Endodermal cell (in vitro differentiated cells): ENCODE measurements around the gene ASPHD1. TPM values are rescaled to one million over a fixed set of nuclear protein-coding genes. Genes with fewer than 3 reads are reported as not detected.
"Not testable (repeated sequence)": the region's sequence is repeated elsewhere in the genome, so short reads cannot be mapped to it uniquely, and the experiment has no call there.

Experiments
- DNase-seq: peaks from one replicate; pipeline ENCODE4 v3.0.0-alpha.2; 2017
- H3K27ac ChIP-seq: 2 replicates; pipeline ENCODE4 v1.5.1; 2013; ENCODE audit warnings: mild to moderate bottlenecking, low read depth, low read length, moderate library complexity
- H3K27me3 ChIP-seq: 2 replicates; pipeline ENCODE4 v1.6.1; 2013; ENCODE audit warnings: mild to moderate bottlenecking, low read length, moderate library complexity; ENCODE audit not compliant: insufficient read depth, control insufficient read depth, poor library complexity, severe bottlenecking
- H3K36me3 ChIP-seq: 2 replicates; pipeline ENCODE4 v1.7.0; 2013; ENCODE audit warnings: mild to moderate bottlenecking, low read length, moderate library complexity; ENCODE audit not compliant: control insufficient read depth, insufficient read depth
- H3K4me1 ChIP-seq: one replicate; pipeline ENCODE4 v1.7.0; 2013; ENCODE audit warnings: low read length; ENCODE audit not compliant: control insufficient read depth, insufficient read depth
- H3K4me3 ChIP-seq: 2 replicates; pipeline ENCODE4 v1.5.1; 2013; ENCODE audit warnings: mild to moderate bottlenecking, low read length, moderate library complexity
- H3K9ac ChIP-seq: 2 replicates; pipeline ENCODE4 v1.6.1; 2013; ENCODE audit warnings: mild to moderate bottlenecking, low read length, moderate library complexity; ENCODE audit not compliant: poor library complexity, severe bottlenecking; ENCODE audit errors: extremely low read depth
- H3K9me3 ChIP-seq: 2 replicates; pipeline ENCODE4 v1.6.1; 2013; ENCODE audit warnings: mild to moderate bottlenecking, low read length, moderate library complexity; ENCODE audit not compliant: control insufficient read depth
- H3K27ac Mint-ChIP-seq: 2 replicates; pipeline ENCODE4 v1.8.0; 2020; ENCODE audit warnings: mixed read lengths
- H3K27me3 Mint-ChIP-seq: 2 replicates; pipeline ENCODE4 v1.8.0; 2021; ENCODE audit warnings: mild to moderate bottlenecking, mixed read lengths; ENCODE audit not compliant: insufficient read depth
- H3K36me3 Mint-ChIP-seq: 2 replicates; pipeline ENCODE4 v1.8.0; 2020; ENCODE audit warnings: low read depth, mixed read lengths
- H3K4me1 Mint-ChIP-seq: 2 replicates; pipeline ENCODE4 v1.8.0; 2020; ENCODE audit warnings: mixed read lengths
- H3K4me3 Mint-ChIP-seq: 2 replicates; pipeline ENCODE4 v1.8.0; 2020; ENCODE audit warnings: mild to moderate bottlenecking, moderate library complexity, mixed read lengths
- H3K9me3 Mint-ChIP-seq: 2 replicates; pipeline ENCODE4 v1.8.0; 2020; ENCODE audit warnings: mild to moderate bottlenecking, mixed read lengths
- WGBS, 2 experiments: methylation state at CpG; one replicate each; pipeline versions ENCODE4 v1.1.5 to v1.1.7; 2013; ENCODE audit warnings: missing lambda C conversion rate in 2 of 2, mixed read lengths in 1 of 2; ENCODE audit not compliant: insufficient coverage in 1 of 2, insufficient read length in 1 of 2; 5-methylcytosine and 5-hydroxymethylcytosine counted together
- total RNA-seq, 2 donors: library from RNA; stranded (reverse); fragmentation: NEBNext Ultra II Directional in 1 of 2; extraction: Animal tissue kit (Norgen Biotek cat#: 25700) in 1 of 2; gene quantifications; 2 replicates in 1 of 2; 3 replicates in 1 of 2; pipeline ENCODE4 v1.2.1, GENCODE V29; 2021
- TF ChIP-seq, protein P1 (sequence below): fragments of 200-600 bp; sonication (generic); conservative IDR thresholded peaks from 2 replicates; pipeline ENCODE4 v1.5.0; 2021; ENCODE audit warnings: antibody characterized with exemption, mild to moderate bottlenecking

The ASPHD1 gene
- total RNA-seq, 2 donors from 2014 or later: 6.1 to 8.7 TPM

DNA sequence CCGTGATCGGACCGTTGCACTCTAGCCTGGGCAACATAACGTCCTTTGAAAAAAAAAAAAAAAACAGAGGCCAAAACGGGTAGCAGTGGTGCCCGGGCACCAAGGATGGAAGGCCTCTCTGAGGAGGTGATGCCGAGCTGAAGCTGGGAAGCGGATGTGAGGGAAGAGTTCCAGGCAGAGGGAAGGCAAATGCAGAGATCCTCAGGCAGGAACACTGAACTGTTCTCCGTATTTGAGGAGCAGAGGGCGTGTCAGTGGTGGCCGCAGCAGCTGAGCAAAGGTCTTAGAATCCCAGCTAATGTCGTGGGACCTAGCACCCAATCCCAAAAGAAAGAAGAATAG is 26.4 kb downstream of the ASPHD1 start:
- Histone ChIP-seq H3K27ac (peak overlapping the region; percentile 90), H3K27me3 (no peaks in the 10 kb centered on the region), H3K9me3 (no peaks in the 10 kb centered on the region), H3K36me3 (peaks cover 11% of the 10 kb centered on the region), H3K4me1 (peaks cover 8% of the 10 kb centered on the region), H3K9ac (peak overlapping the region; percentile 87), H3K4me3 (peak overlapping the region; percentile 86)
- TF ChIP-seq, protein P1, sequence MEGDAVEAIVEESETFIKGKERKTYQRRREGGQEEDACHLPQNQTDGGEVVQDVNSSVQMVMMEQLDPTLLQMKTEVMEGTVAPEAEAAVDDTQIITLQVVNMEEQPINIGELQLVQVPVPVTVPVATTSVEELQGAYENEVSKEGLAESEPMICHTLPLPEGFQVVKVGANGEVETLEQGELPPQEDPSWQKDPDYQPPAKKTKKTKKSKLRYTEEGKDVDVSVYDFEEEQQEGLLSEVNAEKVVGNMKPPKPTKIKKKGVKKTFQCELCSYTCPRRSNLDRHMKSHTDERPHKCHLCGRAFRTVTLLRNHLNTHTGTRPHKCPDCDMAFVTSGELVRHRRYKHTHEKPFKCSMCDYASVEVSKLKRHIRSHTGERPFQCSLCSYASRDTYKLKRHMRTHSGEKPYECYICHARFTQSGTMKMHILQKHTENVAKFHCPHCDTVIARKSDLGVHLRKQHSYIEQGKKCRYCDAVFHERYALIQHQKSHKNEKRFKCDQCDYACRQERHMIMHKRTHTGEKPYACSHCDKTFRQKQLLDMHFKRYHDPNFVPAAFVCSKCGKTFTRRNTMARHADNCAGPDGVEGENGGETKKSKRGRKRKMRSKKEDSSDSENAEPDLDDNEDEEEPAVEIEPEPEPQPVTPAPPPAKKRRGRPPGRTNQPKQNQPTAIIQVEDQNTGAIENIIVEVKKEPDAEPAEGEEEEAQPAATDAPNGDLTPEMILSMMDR: no peak
- no peaks in the 10 kb centered on the region for H3K9me3 Mint-ChIP-seq
- WGBS, 2 experiments: 16 to 17% methylated on average over 12 of the region's 12 CpGs
- H3K4me3 Mint-ChIP-seq: peak overlapping the region; percentile 78
- H3K4me1 Mint-ChIP-seq: peaks cover 20% of the 10 kb centered on the region
- no peaks in the 10 kb centered on the region for H3K27me3 Mint-ChIP-seq
- H3K27ac Mint-ChIP-seq: peak overlapping the region; percentile 99
- peaks cover 5% of the 10 kb centered on the region for H3K36me3 Mint-ChIP-seq
- peak; percentile 62 for DNase-seq

GRCh38 chr16:29927070-29927905 is 27.0 kb downstream of the ASPHD1 start:
- 86 to 94% methylated on average over 7 to 11 of the region's 12 CpGs for WGBS, 2 experiments
- H3K4me1 Mint-ChIP-seq: peaks cover 20% of the 10 kb centered on the region
- H3K36me3 ChIP-seq: peaks cover 5% of the 10 kb centered on the region
- no peaks in the 10 kb centered on the region for H3K27me3 Mint-ChIP-seq
- H3K4me3 Mint-ChIP-seq: peak overlapping the region; percentile 78
- H3K9ac ChIP-seq: peak overlapping the region; percentile 87
- TF ChIP-seq, protein P1: no peak
- H3K4me3 ChIP-seq: peak overlapping the region; percentile 86
- no peaks in the 10 kb centered on the region for H3K27me3 ChIP-seq
- no peak for DNase-seq
- H3K36me3 Mint-ChIP-seq: peaks cover 5% of the 10 kb centered on the region
- peaks cover 4% of the 10 kb centered on the region for H3K9me3 Mint-ChIP-seq
- H3K4me1 ChIP-seq: peaks cover 8% of the 10 kb centered on the region
- H3K9me3 ChIP-seq: no peaks in the 10 kb centered on the region
- peak overlapping the region; percentile 99 for H3K27ac Mint-ChIP-seq
- H3K27ac ChIP-seq: no peak overlapping the region

- H3K9me3 ChIP-seq, H3K9me3 Mint-ChIP-seq, H3K9ac ChIP-seq, H3K36me3 ChIP-seq, H3K4me3 Mint-ChIP-seq, H3K27ac ChIP-seq, H3K27me3 Mint-ChIP-seq, DNase-seq, H3K36me3 Mint-ChIP-seq, H3K4me1 ChIP-seq, H3K27me3 ChIP-seq, H3K27ac Mint-ChIP-seq, H3K4me3 ChIP-seq: not testable (repeated sequence)
- WGBS, 2 experiments: 100% methylated on average over 1 of the region's 2 CpGs; no CpG with 5 or more reads in 1 of the 2 experiments
- H3K4me1 Mint-ChIP-seq: peaks cover 12% of the 10 kb centered on the region
These were observed 31.5 kb downstream of the ASPHD1 start for GRCh38 chr16:29931750-29932149.
